ENCODE measurements around the gene MVD.

Gene MVD

DNA sequence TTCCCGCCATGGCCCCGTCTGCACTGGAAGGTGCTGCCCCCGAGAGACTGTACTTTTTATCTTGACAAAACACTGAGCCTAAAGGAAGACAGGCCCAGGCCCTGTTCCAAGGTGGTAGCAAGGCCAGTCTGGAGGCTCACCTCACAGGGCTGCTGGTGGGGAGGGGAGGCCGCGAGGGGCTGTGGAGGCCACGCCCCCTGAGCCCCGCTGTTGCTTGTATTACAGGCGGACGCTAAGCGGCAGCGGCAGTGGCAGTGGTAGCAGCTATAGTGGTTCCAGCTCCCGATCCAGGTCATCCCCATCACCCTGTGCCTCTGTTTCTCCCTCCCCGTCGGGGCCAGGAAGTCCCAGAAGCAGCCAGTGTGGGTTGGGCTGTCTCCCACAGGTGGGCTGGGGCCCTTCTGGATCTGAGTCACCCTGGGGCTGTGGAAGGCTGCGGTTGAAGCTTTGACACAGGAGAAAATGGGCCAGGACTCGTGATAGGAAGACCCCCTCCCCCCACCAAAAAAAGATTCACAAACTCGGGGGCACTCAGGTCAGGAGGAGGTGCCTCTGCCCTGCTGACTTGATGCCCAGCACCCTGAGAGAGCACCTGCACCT lies 37.8 kb downstream of the MVD start:
- Histone ChIP-seq H3K9me3 (ENCODE audit: control insufficient read depth, low read length) (no peaks in the 10 kb centered on the region), H3K27ac (no peak overlapping the region), H3K9ac (no peak overlapping the region), H3K4me3 (ENCODE audit: low read depth, low read length) (no peak overlapping the region), H3K4me2 (ENCODE audit: low read length) (no peak overlapping the region), H3K36me3 (ENCODE audit: control insufficient read depth, insufficient read depth, low read length) (no peaks in the 10 kb centered on the region), H2AFZ (no peak overlapping the region), H3K4me1 (no peaks in the 10 kb centered on the region), H3K79me2 (peaks cover 2% of the 10 kb centered on the region), H3K27me3 (ENCODE audit: control insufficient read depth, insufficient read depth, low read length) (no peaks in the 10 kb centered on the region)
- TF ChIP-seq, protein P1, sequence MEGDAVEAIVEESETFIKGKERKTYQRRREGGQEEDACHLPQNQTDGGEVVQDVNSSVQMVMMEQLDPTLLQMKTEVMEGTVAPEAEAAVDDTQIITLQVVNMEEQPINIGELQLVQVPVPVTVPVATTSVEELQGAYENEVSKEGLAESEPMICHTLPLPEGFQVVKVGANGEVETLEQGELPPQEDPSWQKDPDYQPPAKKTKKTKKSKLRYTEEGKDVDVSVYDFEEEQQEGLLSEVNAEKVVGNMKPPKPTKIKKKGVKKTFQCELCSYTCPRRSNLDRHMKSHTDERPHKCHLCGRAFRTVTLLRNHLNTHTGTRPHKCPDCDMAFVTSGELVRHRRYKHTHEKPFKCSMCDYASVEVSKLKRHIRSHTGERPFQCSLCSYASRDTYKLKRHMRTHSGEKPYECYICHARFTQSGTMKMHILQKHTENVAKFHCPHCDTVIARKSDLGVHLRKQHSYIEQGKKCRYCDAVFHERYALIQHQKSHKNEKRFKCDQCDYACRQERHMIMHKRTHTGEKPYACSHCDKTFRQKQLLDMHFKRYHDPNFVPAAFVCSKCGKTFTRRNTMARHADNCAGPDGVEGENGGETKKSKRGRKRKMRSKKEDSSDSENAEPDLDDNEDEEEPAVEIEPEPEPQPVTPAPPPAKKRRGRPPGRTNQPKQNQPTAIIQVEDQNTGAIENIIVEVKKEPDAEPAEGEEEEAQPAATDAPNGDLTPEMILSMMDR (IDR thresholded peaks at IDR 0.05) = no peak

DNA sequence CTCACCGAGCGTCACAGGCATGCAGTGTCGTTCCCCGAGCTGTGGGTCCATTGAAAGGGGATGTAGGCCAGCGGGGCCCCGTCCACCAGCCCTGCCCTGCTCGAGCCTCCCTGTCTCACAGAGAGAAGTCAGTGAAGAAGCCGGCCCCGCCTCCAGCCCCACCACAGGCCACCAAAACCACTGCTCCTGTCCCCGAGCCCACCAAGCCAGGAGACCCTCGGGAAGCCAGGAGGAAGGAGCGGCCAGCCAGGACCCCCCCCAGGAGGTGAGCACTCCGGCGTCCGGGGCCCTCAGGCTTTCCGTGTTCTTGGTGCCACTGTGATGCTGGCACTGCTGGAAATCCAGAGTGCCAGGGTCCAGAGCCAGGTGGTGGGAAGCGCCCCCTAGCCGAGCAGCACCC lies 38.4 kb downstream of the MVD start:
- no peaks in the 10 kb centered on the region for H3K36me3 ChIP-seq (ENCODE audit: control insufficient read depth, insufficient read depth, low read length)
- TF ChIP-seq, protein P1 (IDR thresholded peaks at IDR 0.05) = no peak

DNA sequence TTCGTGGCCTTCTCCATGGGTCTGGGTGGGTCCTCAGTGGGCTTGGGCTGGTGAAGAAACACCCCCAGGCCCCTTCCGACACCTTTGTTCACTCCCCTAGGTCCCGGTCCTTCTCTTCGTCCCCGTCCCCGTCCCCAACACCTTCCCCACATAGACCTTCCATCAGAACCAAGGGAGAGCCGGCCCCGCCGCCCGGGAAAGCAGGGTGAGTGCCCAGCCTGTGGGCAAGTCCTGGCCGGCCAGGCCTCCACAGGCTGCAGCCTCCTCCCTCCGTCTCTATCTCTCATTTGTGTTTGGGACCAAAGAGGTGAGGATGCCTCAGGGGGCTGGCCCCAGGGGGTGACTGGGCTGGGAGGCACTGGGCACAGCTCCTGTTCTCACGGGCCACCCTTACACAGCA lies 39.0 kb downstream of the MVD start:
- Histone ChIP-seq H3K27ac (no peak overlapping the region), H3K9me3 (ENCODE audit: control insufficient read depth, low read length) (no peaks in the 10 kb centered on the region), H3K4me1 (no peaks in the 10 kb centered on the region), H3K27me3 (ENCODE audit: control insufficient read depth, insufficient read depth, low read length) (no peaks in the 10 kb centered on the region), H3K4me3 (ENCODE audit: low read depth, low read length) (no peak overlapping the region), H3K4me2 (ENCODE audit: low read length) (no peak overlapping the region), H3K79me2 (peaks cover 2% of the 10 kb centered on the region), H2AFZ (no peak overlapping the region), H3K9ac (no peak overlapping the region), H3K36me3 (ENCODE audit: control insufficient read depth, insufficient read depth, low read length) (no peaks in the 10 kb centered on the region)
- TF ChIP-seq, protein P1 (IDR thresholded peaks at IDR 0.05) = no peak

More for the DNA sequence above, 38.4 kb downstream of the MVD start:
- Histone ChIP-seq H3K9me3 (ENCODE audit: control insufficient read depth, low read length) (no peaks in the 10 kb centered on the region), H3K9ac (no peak overlapping the region), H2AFZ (no peak overlapping the region), H3K4me2 (ENCODE audit: low read length) (no peak overlapping the region), H3K79me2 (peaks cover 2% of the 10 kb centered on the region), H3K4me3 (ENCODE audit: low read depth, low read length) (no peak overlapping the region), H3K27ac (no peak overlapping the region), H3K27me3 (ENCODE audit: control insufficient read depth, insufficient read depth, low read length) (no peaks in the 10 kb centered on the region), H3K4me1 (no peaks in the 10 kb centered on the region)

DNA sequence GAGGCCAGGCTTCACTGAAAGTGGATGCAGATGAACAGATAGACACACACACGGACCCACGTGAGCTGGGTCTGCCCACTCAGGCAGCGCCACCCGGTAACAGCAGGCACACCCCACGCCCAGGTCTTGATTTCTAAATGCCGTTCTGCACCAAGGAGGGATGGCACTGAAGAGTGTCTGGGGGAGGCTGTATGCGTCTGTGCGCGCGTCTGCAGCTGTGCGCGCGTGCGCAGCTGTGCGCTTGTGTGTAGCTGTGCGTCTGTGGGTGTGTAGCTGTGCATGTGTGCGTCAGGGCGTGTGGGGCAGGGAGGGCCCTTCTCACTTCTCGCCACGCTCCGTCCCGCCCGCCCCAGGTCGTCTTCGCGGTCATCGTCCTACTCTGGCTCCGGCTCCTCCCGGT lies 40.0 kb downstream of the MVD start:
- no peak overlapping the region for H3K4me3 ChIP-seq (ENCODE audit: low read depth, low read length)
- no peak overlapping the region for H3K4me2 ChIP-seq (ENCODE audit: low read length)
- no peaks in the 10 kb centered on the region for H3K4me1 ChIP-seq
- H3K36me3 ChIP-seq (ENCODE audit: control insufficient read depth, insufficient read depth, low read length) = no peaks in the 10 kb centered on the region
- H3K9me3 ChIP-seq (ENCODE audit: control insufficient read depth, low read length) = no peaks in the 10 kb centered on the region
- TF ChIP-seq, protein P1 (IDR thresholded peaks at IDR 0.05) = no peak
- no peak overlapping the region for H2AFZ ChIP-seq
- H3K79me2 ChIP-seq = peaks cover 5% of the 10 kb centered on the region
- H3K27me3 ChIP-seq (ENCODE audit: control insufficient read depth, insufficient read depth, low read length) = no peaks in the 10 kb centered on the region
- no peak overlapping the region for H3K27ac ChIP-seq
- no peak overlapping the region for H3K9ac ChIP-seq

DNA sequence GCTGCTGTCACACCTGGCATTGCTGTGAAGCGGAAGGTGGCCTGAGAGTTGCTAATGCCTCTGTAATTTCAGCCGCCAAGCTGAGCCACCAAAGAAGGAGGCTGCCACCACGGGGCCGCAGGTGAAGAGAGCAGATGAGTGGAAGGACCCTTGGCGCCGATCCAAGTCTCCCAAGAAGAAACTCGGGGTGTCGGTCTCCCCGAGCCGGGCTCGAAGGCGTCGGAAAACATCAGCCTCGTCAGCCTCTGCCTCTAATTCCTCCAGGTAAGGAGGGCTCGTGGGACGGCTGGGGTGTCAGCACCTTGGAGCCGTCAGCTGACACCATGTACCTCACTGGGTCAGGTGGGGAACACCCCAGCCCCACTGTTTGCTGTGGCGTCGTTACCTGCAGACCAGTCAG lies 40.8 kb downstream of the MVD start:
- Histone ChIP-seq H3K4me1 (no peaks in the 10 kb centered on the region), H3K36me3 (ENCODE audit: control insufficient read depth, insufficient read depth, low read length) (no peaks in the 10 kb centered on the region), H3K9me3 (ENCODE audit: control insufficient read depth, low read length) (no peaks in the 10 kb centered on the region), H3K27ac (no peak overlapping the region), H3K4me2 (ENCODE audit: low read length) (no peak overlapping the region), H3K79me2 (peaks cover 6% of the 10 kb centered on the region), H3K4me3 (ENCODE audit: low read depth, low read length) (no peak overlapping the region), H2AFZ (no peak overlapping the region), H3K9ac (no peak overlapping the region), H3K27me3 (ENCODE audit: control insufficient read depth, insufficient read depth, low read length) (no peaks in the 10 kb centered on the region)
- TF ChIP-seq, protein P1 (IDR thresholded peaks at IDR 0.05) = no peak
